Osteoblast (primary cell): ENCODE measurements around the gene PCSK9. TPM values are rescaled to one million over a fixed set of nuclear protein-coding genes. Genes with fewer than 3 reads are reported as not detected.

Experiments used
- DNase-seq: peaks from one replicate; pipeline ENCODE4 v3.0.0; 2011; ENCODE audit warnings: low spot score, mixed read lengths; ENCODE audit not compliant: insufficient read length; ENCODE audit errors: missing footprints
- H2AFZ ChIP-seq: 2 replicates; pipeline ENCODE4 v1.6.0; 2011; ENCODE audit warnings: mild to moderate bottlenecking, low read length
- H3K27ac ChIP-seq: 2 replicates; pipeline ENCODE4 v1.5.1; 2011; ENCODE audit warnings: mild to moderate bottlenecking, low read depth, low read length, moderate library complexity
- H3K27me3 ChIP-seq: 2 replicates; pipeline ENCODE4 v1.6.0; 2012; ENCODE audit warnings: mild to moderate bottlenecking, control low read depth, inconsistent platforms, low read length, moderate library complexity; ENCODE audit not compliant: insufficient read depth
- H3K36me3 ChIP-seq: 2 replicates; pipeline ENCODE4 v1.5.1; 2011; ENCODE audit warnings: mild to moderate bottlenecking, low read length, control low read depth, moderate library complexity; ENCODE audit not compliant: insufficient read depth
- H3K4me1 ChIP-seq: 2 replicates; pipeline ENCODE4 v1.5.1; 2011; ENCODE audit warnings: mild to moderate bottlenecking, low read length, control low read depth, moderate library complexity; ENCODE audit not compliant: insufficient read depth
- H3K4me2 ChIP-seq: 2 replicates; pipeline ENCODE4 v1.6.0; 2011; ENCODE audit warnings: mild to moderate bottlenecking, low read length; ENCODE audit not compliant: insufficient read depth
- H3K4me3 ChIP-seq: fragments of 200-600 bp; sonication (generic); 3 replicates; pipeline ENCODE4 v1.5.1; 2012; ENCODE audit warnings: mild to moderate bottlenecking, low read length, inconsistent platforms; ENCODE audit not compliant: insufficient read depth
- H3K79me2 ChIP-seq: 2 replicates; pipeline ENCODE4 v1.6.0; 2012; ENCODE audit warnings: mild to moderate bottlenecking, low read length, control low read depth, inconsistent platforms; ENCODE audit not compliant: insufficient read depth
- H3K9me3 ChIP-seq: 2 replicates; pipeline ENCODE4 v1.5.1; 2011; ENCODE audit warnings: low read depth, low read length, control low read depth
- H4K20me1 ChIP-seq: 2 replicates; pipeline ENCODE4 v1.6.0; 2012; ENCODE audit warnings: mild to moderate bottlenecking, low read length, control low read depth; ENCODE audit not compliant: insufficient read depth
- total RNA-seq: library from RNA; depleted of rRNA; stranded (reverse); fragments of >200 nt; gene quantifications from 2 replicates; pipeline ENCODE4 v1.2.3, GENCODE V29; 2012
- TF ChIP-seq, protein P1 (sequence below): IDR thresholded peaks from 2 replicates; pipeline ENCODE4 v1.5.1; 2011; ENCODE audit warnings: mild to moderate bottlenecking, low read depth, low read length, moderate library complexity; ENCODE audit errors: extremely low read depth

PCSK9 gene
- total RNA-seq, 1 donor, result 6.5 TPM

DNA sequence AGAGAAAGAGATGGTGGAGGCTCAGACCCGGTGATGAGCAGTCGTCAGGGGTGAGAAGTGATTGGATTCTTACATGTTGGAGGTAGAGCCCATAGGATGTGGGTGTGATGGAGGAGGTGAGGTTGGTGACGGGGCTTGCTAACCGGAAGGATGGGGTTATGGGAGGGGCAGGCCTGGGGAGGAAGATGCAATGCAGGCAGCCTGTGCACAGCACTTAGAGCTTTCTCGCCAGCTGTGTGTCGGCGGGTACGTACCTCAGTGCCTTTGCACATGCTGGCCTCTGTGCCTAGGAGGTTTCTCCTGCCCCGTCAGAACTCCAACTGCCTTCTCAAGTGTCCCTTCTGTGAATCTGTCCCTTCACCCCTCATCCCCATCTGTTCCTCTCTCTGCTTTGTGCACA, 43.5 kb upstream of the PCSK9 start:
- H3K27ac ChIP-seq, result no peak overlapping the region
- H3K36me3 ChIP-seq, result no peaks in the 10 kb centered on the region
- H3K9me3 ChIP-seq, result no peaks in the 10 kb centered on the region
- H2AFZ ChIP-seq, result no peak overlapping the region
- H3K4me1 ChIP-seq, result no peaks in the 10 kb centered on the region
- no peak overlapping the region for H3K4me3 ChIP-seq
- peaks cover 30% of the 10 kb centered on the region for H3K27me3 ChIP-seq
- H3K4me2 ChIP-seq, result no peak overlapping the region
- DNase-seq, result no peak
- TF ChIP-seq, protein P1, sequence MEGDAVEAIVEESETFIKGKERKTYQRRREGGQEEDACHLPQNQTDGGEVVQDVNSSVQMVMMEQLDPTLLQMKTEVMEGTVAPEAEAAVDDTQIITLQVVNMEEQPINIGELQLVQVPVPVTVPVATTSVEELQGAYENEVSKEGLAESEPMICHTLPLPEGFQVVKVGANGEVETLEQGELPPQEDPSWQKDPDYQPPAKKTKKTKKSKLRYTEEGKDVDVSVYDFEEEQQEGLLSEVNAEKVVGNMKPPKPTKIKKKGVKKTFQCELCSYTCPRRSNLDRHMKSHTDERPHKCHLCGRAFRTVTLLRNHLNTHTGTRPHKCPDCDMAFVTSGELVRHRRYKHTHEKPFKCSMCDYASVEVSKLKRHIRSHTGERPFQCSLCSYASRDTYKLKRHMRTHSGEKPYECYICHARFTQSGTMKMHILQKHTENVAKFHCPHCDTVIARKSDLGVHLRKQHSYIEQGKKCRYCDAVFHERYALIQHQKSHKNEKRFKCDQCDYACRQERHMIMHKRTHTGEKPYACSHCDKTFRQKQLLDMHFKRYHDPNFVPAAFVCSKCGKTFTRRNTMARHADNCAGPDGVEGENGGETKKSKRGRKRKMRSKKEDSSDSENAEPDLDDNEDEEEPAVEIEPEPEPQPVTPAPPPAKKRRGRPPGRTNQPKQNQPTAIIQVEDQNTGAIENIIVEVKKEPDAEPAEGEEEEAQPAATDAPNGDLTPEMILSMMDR, result no peak
- no peaks in the 10 kb centered on the region for H4K20me1 ChIP-seq
- no peaks in the 10 kb centered on the region for H3K79me2 ChIP-seq

DNA sequence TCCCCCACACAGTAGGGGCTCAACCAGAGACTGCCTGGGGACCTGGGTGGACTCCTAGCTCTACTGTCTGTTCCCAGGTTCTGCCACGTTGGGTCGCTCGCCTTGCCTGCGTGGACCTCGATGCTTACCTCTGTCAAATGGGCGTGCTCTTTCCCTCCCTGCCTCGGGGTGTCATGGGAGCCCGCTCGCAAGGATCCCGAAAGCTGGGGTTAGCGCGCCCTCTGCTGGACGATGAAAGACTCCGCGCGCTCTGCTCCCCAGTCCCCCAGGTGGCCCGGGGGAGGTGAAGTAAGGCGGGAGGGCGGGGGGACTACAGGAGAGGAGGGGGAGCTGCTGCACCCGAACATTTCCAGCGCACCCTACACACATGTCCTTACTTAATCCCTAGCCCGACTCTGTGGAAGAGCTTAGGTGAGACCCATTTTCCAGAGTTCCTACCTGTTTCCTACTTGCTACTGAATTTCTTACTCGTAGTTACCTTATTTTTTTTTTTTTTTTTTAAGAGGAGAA, 42.9 kb upstream of the PCSK9 start:
- no peak overlapping the region for H2AFZ ChIP-seq
- DNase-seq, result peak; percentile 98
- TF ChIP-seq, protein P1, result peak; percentile 67
- no peaks in the 10 kb centered on the region for H3K4me1 ChIP-seq
- H3K4me2 ChIP-seq, result peak overlapping the region; percentile 45
- H3K36me3 ChIP-seq, result no peaks in the 10 kb centered on the region
- no peaks in the 10 kb centered on the region for H4K20me1 ChIP-seq
- H3K27me3 ChIP-seq, result peaks cover 30% of the 10 kb centered on the region
- no peaks in the 10 kb centered on the region for H3K9me3 ChIP-seq
- no peaks in the 10 kb centered on the region for H3K79me2 ChIP-seq
- no peak overlapping the region for H3K27ac ChIP-seq
- H3K4me3 ChIP-seq, result no peak overlapping the region

GRCh38 chr1:54996869-54997710, 42.3 kb upstream of the PCSK9 start:
- Histone ChIP-seq H3K79me2 (no peaks in the 10 kb centered on the region), H3K9me3 (no peaks in the 10 kb centered on the region), H3K4me2 (peak overlapping the region; percentile 45), H2AFZ (peak overlapping the region; percentile 47), H3K27me3 (peaks cover 34% of the 10 kb centered on the region), H4K20me1 (no peaks in the 10 kb centered on the region), H3K4me1 (no peaks in the 10 kb centered on the region), H3K27ac (no peak overlapping the region), H3K36me3 (no peaks in the 10 kb centered on the region), H3K4me3 (no peak overlapping the region)
- peak; percentile 90 for DNase-seq
- TF ChIP-seq, protein P1, result no peak

GRCh38 chr1:54997711-54997986, 41.7 kb upstream of the PCSK9 start:
- H3K4me3 ChIP-seq, result no peak overlapping the region
- TF ChIP-seq, protein P1, result no peak
- H3K27me3 ChIP-seq, result peaks cover 38% of the 10 kb centered on the region
- no peaks in the 10 kb centered on the region for H3K79me2 ChIP-seq
- no peaks in the 10 kb centered on the region for H3K9me3 ChIP-seq
- no peaks in the 10 kb centered on the region for H3K36me3 ChIP-seq
- H3K4me1 ChIP-seq, result no peaks in the 10 kb centered on the region
- no peak overlapping the region for H3K27ac ChIP-seq
- peak; percentile 45 for DNase-seq
- no peaks in the 10 kb centered on the region for H4K20me1 ChIP-seq
- no peak overlapping the region for H3K4me2 ChIP-seq
- H2AFZ ChIP-seq, result no peak overlapping the region
